Right renal cortex interstitium (tissue), 3 donors: ENCODE data around the gene NDUFAB1. TPM values are rescaled to one million over a fixed set of nuclear protein-coding genes. Genes with fewer than 3 reads are reported as not detected.
"Not testable (repeated sequence)": the region's sequence is repeated elsewhere in the genome, so short reads cannot be mapped to it uniquely, and the experiment has no call there.

Source experiments
- DNase-seq, 3 donors: peaks; one replicate each; pipeline ENCODE4 v3.0.0-alpha.2; 2013; ENCODE audit warnings: low read depth in 3 of 3, low spot score in 2 of 3
- polyA plus RNA-seq, 3 donors: library from polyadenylated mRNA; unstranded; fragments of 120-200 nt; gene quantifications; one replicate each; pipeline ENCODE4 v1.2.1, GENCODE V29; 2013; ENCODE audit not compliant: insufficient read length in 3 of 3

NDUFAB1 gene
- polyA plus RNA-seq, 3 donors, result 101 to 107 (median 103) TPM

GRCh38 chr16:23556881-23557778 is 39.0 kb downstream of the NDUFAB1 start, which contains the start of the genes EARS2 and UBFD1:
Gene EARS2 (minus strand): TSS chr16:23557350. CDS start chr16:23557343, 7 bp downstream.
Gene UBFD1 (plus strand): TSS chr16:23557727. CDS start chr16:23557743, 16 bp downstream.
- DNase-seq, result peak; percentile 95 to 96 (median 96)

GRCh38 chr16:23554536-23554935 is 41.6 kb downstream of the NDUFAB1 start:
- DNase-seq, result no peak

GRCh38 chr16:23552161-23552560 is 44.0 kb downstream of the NDUFAB1 start:
- no peak for DNase-seq

- no peak for DNase-seq
Observed at GRCh38 chr16:23549938-23550337, 46.2 kb downstream of the NDUFAB1 start.

GRCh38 chr16:23544436-23544835 is 51.7 kb downstream of the NDUFAB1 start:
- DNase-seq, result no peak

- not testable (repeated sequence) for DNase-seq
Observed at GRCh38 chr16:23540817-23541178, 55.3 kb downstream of the NDUFAB1 start.

- no peak for DNase-seq
Observed at GRCh38 chr16:23539984-23540816, 55.9 kb downstream of the NDUFAB1 start.

- DNase-seq, result no peak
Observed at GRCh38 chr16:23538919-23539278, 57.2 kb downstream of the NDUFAB1 start.

GRCh38 chr16:23537390-23537789 is 58.7 kb downstream of the NDUFAB1 start:
- no peak for DNase-seq

GRCh38 chr16:23535901-23536300 is 60.2 kb downstream of the NDUFAB1 start:
- DNase-seq, result no peak

GRCh38 chr16:23534868-23535860 is 61.0 kb downstream of the NDUFAB1 start:
- no peak for DNase-seq

GRCh38 chr16:23532448-23532847 is 63.7 kb downstream of the NDUFAB1 start:
- DNase-seq, result no peak

Other genes starting within 250 kb of the NDUFAB1 start
- gene COG7, start 143.1 kb downstream of the NDUFAB1 start, polyA plus RNA-seq, result 10 to 100 TPM; 21.7 to 25.2 (median 22.8) TPM
- gene GGA2, start 85.8 kb downstream of the NDUFAB1 start, polyA plus RNA-seq, result 100 to 1,000 TPM; 135 to 150 (median 138) TPM
- gene EARS2, start 39.0 kb downstream of the NDUFAB1 start, polyA plus RNA-seq, result 10 to 100 TPM; 27.2 to 31.8 (median 29.7) TPM
- 10 to 100 TPM; 68.4 to 70.0 (median 69.8) TPM for gene UBFD1, start 38.6 kb downstream of the NDUFAB1 start, polyA plus RNA-seq
- 10 to 100 TPM; 20.6 to 25.9 (median 23.1) TPM for gene PALB2, start 45.0 kb upstream of the NDUFAB1 start, polyA plus RNA-seq
- 10 to 100 TPM; 64.6 to 77.3 (median 71.1) TPM for gene DCTN5, start 45.1 kb upstream of the NDUFAB1 start, polyA plus RNA-seq
- gene PLK1, start 82.6 kb upstream of the NDUFAB1 start, polyA plus RNA-seq, result 10 to 100 TPM; 24.2 to 27.1 (median 25.1) TPM
- under 1 TPM; 0.11 to 0.39 (median 0.27) TPM for gene ERN2, start 116.9 kb upstream of the NDUFAB1 start, polyA plus RNA-seq
- gene CHP2, start 158.7 kb upstream of the NDUFAB1 start, polyA plus RNA-seq, result 1 to 10 TPM in 2 of 3 donors, under 1 TPM in 1; 0.93 to 1.7 (median 1.0) TPM
- 1 to 10 TPM; 3.9 to 4.7 (median 4.3) TPM for gene PRKCB, start 239.7 kb upstream of the NDUFAB1 start, polyA plus RNA-seq